Mesenchymal stem cell (in vitro differentiated cells and primary cell): ENCODE measurements around the gene ATF7IP.
"Not testable (repeated sequence)": the region's sequence is repeated elsewhere in the genome, so short reads cannot be mapped to it uniquely, and the experiment has no call there.

Experiments
- DNase-seq: peaks from one replicate; pipeline ENCODE4 v3.0.0-alpha.2; 2013
- H2AFZ ChIP-seq: one replicate; pipeline ENCODE4 v1.6.1; 2013; ENCODE audit warnings: low read depth, mild to moderate bottlenecking, control low read depth, inconsistent platforms, low read length, moderate library complexity
- H2AK5ac ChIP-seq: 2 replicates; pipeline ENCODE4 v1.6.1; 2013; ENCODE audit warnings: low read length, moderate library complexity, mild to moderate bottlenecking, inconsistent platforms; ENCODE audit not compliant: severe bottlenecking
- H2BK120ac ChIP-seq: one replicate; pipeline ENCODE4 v1.6.1; 2013; ENCODE audit warnings: low read depth, mild to moderate bottlenecking, inconsistent platforms, low read length, moderate library complexity
- H2BK12ac ChIP-seq, 2 experiments: one replicate each; pipeline ENCODE4 v1.6.1; 2013; ENCODE audit warnings: inconsistent platforms in 2 of 2, low read length in 2 of 2, mild to moderate bottlenecking in 2 of 2, moderate library complexity in 2 of 2, control low read depth in 1 of 2
- H2BK15ac ChIP-seq: one replicate; pipeline ENCODE4 v1.6.1; 2013; ENCODE audit warnings: mild to moderate bottlenecking, low read depth, inconsistent platforms; ENCODE audit not compliant: poor library complexity, severe bottlenecking
- H2BK5ac ChIP-seq: 2 replicates; pipeline ENCODE4 v1.6.1; 2013; ENCODE audit warnings: low read depth, mild to moderate bottlenecking, low read length, control low read depth, inconsistent platforms; ENCODE audit not compliant: poor library complexity, severe bottlenecking
- H3K14ac ChIP-seq, 2 experiments: one replicate each; pipeline ENCODE4 v1.6.1; 2013; ENCODE audit warnings: inconsistent platforms in 2 of 2, low read length in 2 of 2, control low read depth in 1 of 2, mild to moderate bottlenecking in 1 of 2, moderate library complexity in 1 of 2
- H3K18ac ChIP-seq, 2 experiments: one replicate each; pipeline ENCODE4 v1.6.1; 2013; ENCODE audit warnings: inconsistent platforms in 2 of 2, low read length in 2 of 2, control low read depth in 1 of 2, low read depth in 1 of 2, mild to moderate bottlenecking in 1 of 2
- H3K23ac ChIP-seq, 2 experiments: one replicate each; pipeline ENCODE4 v1.6.1; 2013; ENCODE audit warnings: inconsistent platforms in 2 of 2, low read length in 2 of 2, mild to moderate bottlenecking in 2 of 2, moderate library complexity in 2 of 2, control low read depth in 1 of 2
- H3K27ac ChIP-seq: 2 replicates; pipeline ENCODE4 v1.5.1; 2013; ENCODE audit warnings: mild to moderate bottlenecking, moderate library complexity, low read length, control low read depth, inconsistent platforms; ENCODE audit not compliant: poor library complexity, severe bottlenecking
- H3K27me3 ChIP-seq, 2 experiments: 2 replicates each; pipeline versions ENCODE4 v1.6.1 to v1.7.0; 2013; ENCODE audit warnings: low read length in 2 of 2, mild to moderate bottlenecking in 2 of 2, moderate library complexity in 2 of 2, control low read depth in 1 of 2, inconsistent platforms in 1 of 2; ENCODE audit not compliant: control insufficient read depth in 1 of 2, insufficient read depth in 1 of 2
- H3K36me3 ChIP-seq, 2 experiments: 2 replicates each; pipeline versions ENCODE4 v1.6.1 to v1.7.0; 2013; ENCODE audit warnings: low read length in 2 of 2, control low read depth in 1 of 2, inconsistent platforms in 1 of 2, low read depth in 1 of 2, mild to moderate bottlenecking in 1 of 2; ENCODE audit not compliant: insufficient read depth in 2 of 2, control insufficient read depth in 1 of 2
- H3K4ac ChIP-seq, 2 experiments: one replicate each; pipeline ENCODE4 v1.6.1; 2013; ENCODE audit warnings: inconsistent platforms in 2 of 2, low read length in 2 of 2, mild to moderate bottlenecking in 2 of 2, moderate library complexity in 2 of 2, control low read depth in 1 of 2, low read depth in 1 of 2
- H3K4me1 ChIP-seq: 2 replicates; pipeline ENCODE4 v1.6.1; 2013; ENCODE audit warnings: low read depth, low read length, control low read depth; ENCODE audit not compliant: control insufficient read depth, insufficient read depth
- H3K4me2 ChIP-seq: 2 replicates; pipeline ENCODE4 v1.6.1; 2013; ENCODE audit warnings: low read length, mild to moderate bottlenecking, inconsistent platforms; ENCODE audit not compliant: poor library complexity, severe bottlenecking
- H3K4me3 ChIP-seq, 2 experiments: 2 replicates each; pipeline versions ENCODE4 v1.5.1 to v1.7.0; 2013; ENCODE audit warnings: low read length in 2 of 2, mild to moderate bottlenecking in 2 of 2, control low read depth in 1 of 2, low read depth in 1 of 2; ENCODE audit not compliant: insufficient read depth in 1 of 2
- H3K79me1 ChIP-seq: replicated peaks from 2 replicates; pipeline ENCODE4 v1.6.1; 2013; ENCODE audit warnings: mild to moderate bottlenecking, control low read depth, low read length, inconsistent platforms; ENCODE audit not compliant: poor library complexity, severe bottlenecking
- H3K9ac ChIP-seq: 2 replicates; pipeline ENCODE4 v1.7.0; 2013; ENCODE audit warnings: mild to moderate bottlenecking, low read length, moderate library complexity
- H3K9me3 ChIP-seq: 2 replicates; pipeline ENCODE4 v1.7.0; 2013; ENCODE audit warnings: mild to moderate bottlenecking, low read length; ENCODE audit not compliant: control insufficient read depth
- H4K8ac ChIP-seq: one replicate; pipeline ENCODE4 v1.6.1; 2013; ENCODE audit warnings: inconsistent platforms, mild to moderate bottlenecking, low read length, moderate library complexity
- H4K91ac ChIP-seq: one replicate; pipeline ENCODE4 v1.6.1; 2013; ENCODE audit warnings: mild to moderate bottlenecking, low read length, inconsistent platforms
- WGBS: methylation state at CpG from one replicate; pipeline ENCODE4 v1.1.7; 2013; ENCODE audit warnings: mixed read lengths; 5-methylcytosine and 5-hydroxymethylcytosine counted together

Gene ATF7IP

GRCh38 chr12:14354665-14355064, 10.8 kb upstream of the ATF7IP start:
- H3K27ac ChIP-seq, H3K18ac ChIP-seq, H3K9ac ChIP-seq, H2BK12ac ChIP-seq, H3K23ac ChIP-seq, H3K27me3 ChIP-seq, H3K4me3 ChIP-seq, H3K36me3 ChIP-seq, H2AK5ac ChIP-seq, H2BK120ac ChIP-seq, H2AFZ ChIP-seq, H3K14ac ChIP-seq, H3K4me1 ChIP-seq, DNase-seq, H2BK5ac ChIP-seq, H3K4me2 ChIP-seq, H2BK15ac ChIP-seq, H4K91ac ChIP-seq, H3K4ac ChIP-seq, H3K79me1 ChIP-seq, H4K8ac ChIP-seq: not testable (repeated sequence)
- peaks cover 18% of the 10 kb centered on the region for H3K9me3 ChIP-seq
- WGBS, result 89% methylated on average over 20 of the region's 28 CpGs

DNA sequence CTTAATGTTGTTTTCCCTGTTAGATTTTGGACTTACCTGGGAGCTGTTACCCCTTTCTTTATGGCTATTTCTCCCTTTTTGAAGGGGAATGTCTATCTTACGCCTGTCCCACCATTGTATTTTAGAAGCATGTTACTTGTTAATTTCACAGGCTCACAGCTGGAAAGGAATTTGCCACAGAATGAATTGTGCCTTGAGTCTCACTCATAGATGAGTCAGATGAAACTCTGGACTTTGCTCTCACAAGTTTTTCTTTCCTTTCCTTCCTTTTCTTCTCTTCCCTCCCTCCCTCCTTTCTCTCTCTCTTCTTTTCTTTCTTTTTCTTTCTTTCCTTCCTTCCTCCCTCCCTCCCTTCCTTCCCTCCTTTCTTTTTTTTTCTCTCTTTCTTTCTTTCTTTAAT, 9.3 kb upstream of the ATF7IP start:
- Histone ChIP-seq H2BK120ac (no peak overlapping the region), H3K9me3 (peaks cover 4% of the 10 kb centered on the region), H4K8ac (no peak overlapping the region), H3K79me1 (no peaks in the 10 kb centered on the region), H2BK5ac (no peak overlapping the region), H3K4me3 (no peak overlapping the region), H3K4me2 (no peak overlapping the region), H2AFZ (no peak overlapping the region), H3K36me3 (no peaks in the 10 kb centered on the region), H3K18ac (no peak overlapping the region), H4K91ac (no peak overlapping the region), H2BK12ac (no peak overlapping the region), H3K4me1 (no peaks in the 10 kb centered on the region), H3K4ac (no peak overlapping the region), H3K23ac (no peak overlapping the region), H2BK15ac (no peak overlapping the region), H2AK5ac (no peak overlapping the region), H3K14ac (no peak overlapping the region), H3K27ac (no peak overlapping the region), H3K27me3 (no peaks in the 10 kb centered on the region), H3K9ac (no peak overlapping the region)
- DNase-seq, result no peak
- 100% methylated on average over 1 of the region's 1 CpG for WGBS

GRCh38 chr12:14357486-14357885, 8.0 kb upstream of the ATF7IP start:
- Histone ChIP-seq H3K4me3 (no peak overlapping the region), H2AFZ (no peak overlapping the region), H4K91ac (no peak overlapping the region), H3K23ac (no peak overlapping the region), H2AK5ac (no peak overlapping the region), H3K27me3 (no peaks in the 10 kb centered on the region), H3K27ac (no peak overlapping the region), H3K79me1 (no peaks in the 10 kb centered on the region), H2BK15ac (no peak overlapping the region), H3K9me3 (peaks cover 4% of the 10 kb centered on the region), H3K4me1 (no peaks in the 10 kb centered on the region), H3K9ac (no peak overlapping the region), H4K8ac (no peak overlapping the region), H3K36me3 (no peaks in the 10 kb centered on the region), H2BK120ac (no peak overlapping the region), H2BK5ac (no peak overlapping the region), H3K4ac (no peak overlapping the region), H3K14ac (no peak overlapping the region), H3K18ac (no peak overlapping the region), H2BK12ac (no peak overlapping the region), H3K4me2 (no peak overlapping the region)
- no CpG with 5 or more reads among the region's 1 CpG for WGBS
- peak; percentile 40 for DNase-seq

- H4K8ac ChIP-seq, result no peak overlapping the region
- H3K4me3 ChIP-seq, result no peak overlapping the region
- H2AFZ ChIP-seq, result no peak overlapping the region
- no peak overlapping the region for H3K27ac ChIP-seq
- no peak overlapping the region for H2AK5ac ChIP-seq
- no peak overlapping the region for H3K23ac ChIP-seq
- no peak overlapping the region for H4K91ac ChIP-seq
- no peak overlapping the region for H2BK5ac ChIP-seq
- H3K4me1 ChIP-seq, result no peaks in the 10 kb centered on the region
- DNase-seq, result no peak
- H3K4me2 ChIP-seq, result no peak overlapping the region
- no peaks in the 10 kb centered on the region for H3K9me3 ChIP-seq
- no peak overlapping the region for H2BK120ac ChIP-seq
- no peaks in the 10 kb centered on the region for H3K36me3 ChIP-seq
- H3K27me3 ChIP-seq, result no peaks in the 10 kb centered on the region
- no peak overlapping the region for H2BK15ac ChIP-seq
- no peak overlapping the region for H3K14ac ChIP-seq
- H3K9ac ChIP-seq, result no peak overlapping the region
- H3K18ac ChIP-seq, result no peak overlapping the region
- no peak overlapping the region for H3K4ac ChIP-seq
- no peaks in the 10 kb centered on the region for H3K79me1 ChIP-seq
- H2BK12ac ChIP-seq, result no peak overlapping the region
- WGBS, result 90% methylated on average over 1 of the region's 1 CpG
Measured at GRCh38 chr12:14362352-14362751, 3.1 kb upstream of the ATF7IP start.
